Kidney epithelial cell (primary cell): ENCODE measurements around the gene WHRN. TPM values are rescaled to one million over a fixed set of nuclear protein-coding genes. Genes with fewer than 3 reads are reported as not detected.

ENCODE experiments used
- DNase-seq: peaks from one replicate; pipeline ENCODE4 v3.0.0-alpha.2; 2010; ENCODE audit warnings: low read depth
- H3K27me3 ChIP-seq: 2 replicates; pipeline ENCODE4 v1.6.0; 2011; ENCODE audit warnings: low read length; ENCODE audit not compliant: control insufficient read depth, insufficient read depth
- H3K36me3 ChIP-seq: 2 replicates; pipeline ENCODE4 v1.5.1; 2011; ENCODE audit warnings: low read length; ENCODE audit not compliant: control insufficient read depth, insufficient read depth
- H3K4me3 ChIP-seq: 2 replicates; pipeline ENCODE4 v1.5.1; 2011; ENCODE audit warnings: low read depth, mild to moderate bottlenecking, control low read depth, low read length
- total RNA-seq: library from RNA; depleted of rRNA; stranded (reverse); fragments of >200 nt; gene quantifications from 2 replicates; pipeline ENCODE4 v1.2.3, GENCODE V29; 2015
- TF ChIP-seq, protein P1 (sequence below): IDR thresholded peaks from 2 replicates; pipeline ENCODE4 v1.5.1; 2011; ENCODE audit warnings: mild to moderate bottlenecking, moderate library complexity, low read length, control low read depth, inconsistent platforms; ENCODE audit not compliant: insufficient read depth, poor library complexity, severe bottlenecking

The WHRN gene
- total RNA-seq, 1 donor from 2014 or later = 9.2 TPM

- TF ChIP-seq, protein P1, sequence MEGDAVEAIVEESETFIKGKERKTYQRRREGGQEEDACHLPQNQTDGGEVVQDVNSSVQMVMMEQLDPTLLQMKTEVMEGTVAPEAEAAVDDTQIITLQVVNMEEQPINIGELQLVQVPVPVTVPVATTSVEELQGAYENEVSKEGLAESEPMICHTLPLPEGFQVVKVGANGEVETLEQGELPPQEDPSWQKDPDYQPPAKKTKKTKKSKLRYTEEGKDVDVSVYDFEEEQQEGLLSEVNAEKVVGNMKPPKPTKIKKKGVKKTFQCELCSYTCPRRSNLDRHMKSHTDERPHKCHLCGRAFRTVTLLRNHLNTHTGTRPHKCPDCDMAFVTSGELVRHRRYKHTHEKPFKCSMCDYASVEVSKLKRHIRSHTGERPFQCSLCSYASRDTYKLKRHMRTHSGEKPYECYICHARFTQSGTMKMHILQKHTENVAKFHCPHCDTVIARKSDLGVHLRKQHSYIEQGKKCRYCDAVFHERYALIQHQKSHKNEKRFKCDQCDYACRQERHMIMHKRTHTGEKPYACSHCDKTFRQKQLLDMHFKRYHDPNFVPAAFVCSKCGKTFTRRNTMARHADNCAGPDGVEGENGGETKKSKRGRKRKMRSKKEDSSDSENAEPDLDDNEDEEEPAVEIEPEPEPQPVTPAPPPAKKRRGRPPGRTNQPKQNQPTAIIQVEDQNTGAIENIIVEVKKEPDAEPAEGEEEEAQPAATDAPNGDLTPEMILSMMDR = no peak
- Histone ChIP-seq H3K27me3 (no peaks in the 10 kb centered on the region), H3K4me3 (no peak overlapping the region), H3K36me3 (no peaks in the 10 kb centered on the region)
- DNase-seq = no peak
These were observed 39.1 kb downstream of the WHRN start for GRCh38 chr9:114465906-114466900.

DNA sequence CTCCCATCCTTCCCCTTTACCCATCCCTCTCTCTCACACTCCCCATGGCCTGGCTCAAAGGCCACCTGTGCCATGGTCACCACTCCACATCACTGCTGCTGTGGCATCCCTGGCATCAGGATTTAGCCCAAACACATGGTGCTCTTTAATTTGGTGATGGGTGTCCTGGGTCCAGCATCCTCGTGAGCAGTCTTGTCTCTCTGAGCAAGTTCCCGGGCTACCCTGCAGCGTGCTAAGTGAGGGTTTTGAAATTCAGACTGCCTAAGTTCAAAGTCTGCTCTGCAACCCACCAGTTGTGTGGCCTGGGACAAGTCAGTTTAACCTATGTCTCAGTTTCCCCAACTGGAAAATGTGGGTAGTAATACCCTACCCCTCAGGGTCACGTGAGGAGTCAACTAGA, 39.9 kb downstream of the WHRN start:
- no peak for DNase-seq
- TF ChIP-seq, protein P1 = no peak
- no peaks in the 10 kb centered on the region for H3K36me3 ChIP-seq
- H3K4me3 ChIP-seq = no peak overlapping the region
- no peaks in the 10 kb centered on the region for H3K27me3 ChIP-seq

GRCh38 chr9:114464281-114465051, 40.8 kb downstream of the WHRN start:
- Histone ChIP-seq H3K4me3 (no peak overlapping the region), H3K36me3 (no peaks in the 10 kb centered on the region), H3K27me3 (no peaks in the 10 kb centered on the region)
- TF ChIP-seq, protein P1 = no peak
- DNase-seq = no peak

DNA sequence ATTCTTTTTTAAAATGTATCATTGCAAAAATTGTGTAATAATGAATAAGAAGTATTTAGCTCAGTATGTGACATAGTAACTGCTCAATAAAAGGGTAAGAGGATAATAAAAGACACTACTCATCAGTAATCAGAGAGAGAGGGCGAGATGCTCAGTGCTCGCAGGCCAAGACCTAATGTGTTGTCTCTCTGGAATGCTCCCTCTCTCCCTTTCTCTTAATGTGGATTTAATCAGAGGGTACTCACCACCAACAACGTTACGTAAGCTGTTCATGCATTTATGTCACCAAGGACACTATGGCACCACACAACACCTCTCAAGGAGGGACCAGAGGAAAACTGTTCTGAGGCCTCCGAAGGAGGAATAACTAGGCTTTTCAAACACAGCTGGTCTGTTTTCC, 42.5 kb downstream of the WHRN start:
- no peaks in the 10 kb centered on the region for H3K27me3 ChIP-seq
- H3K36me3 ChIP-seq = no peaks in the 10 kb centered on the region
- TF ChIP-seq, protein P1 = no peak
- DNase-seq = no peak
- H3K4me3 ChIP-seq = no peak overlapping the region

DNA sequence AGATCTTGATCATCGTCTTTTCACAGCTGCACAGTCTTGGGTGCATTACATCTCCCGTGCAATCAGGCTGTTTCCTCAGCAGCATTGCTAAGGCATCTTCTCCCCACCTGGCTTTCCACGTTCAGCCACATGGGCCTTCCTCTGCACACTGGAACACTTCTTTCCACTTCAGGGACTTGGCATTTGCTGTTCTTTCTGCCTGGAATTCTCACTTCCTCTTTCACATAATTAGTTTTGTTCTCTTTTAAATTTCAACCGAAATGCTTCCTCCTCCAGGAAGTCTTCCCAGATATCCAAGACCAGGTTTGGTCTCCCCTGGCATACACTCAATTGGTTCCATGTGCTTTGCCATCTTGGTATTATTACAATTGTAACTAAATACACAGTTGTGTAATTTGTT, 43.8 kb downstream of the WHRN start:
- Histone ChIP-seq H3K4me3 (no peak overlapping the region), H3K27me3 (no peaks in the 10 kb centered on the region), H3K36me3 (no peaks in the 10 kb centered on the region)
- DNase-seq = no peak
- TF ChIP-seq, protein P1 = no peak
